GM23338 (cell line): Measurements from ENCODE around the gene PUS7. TPM values are rescaled to one million over a fixed set of nuclear protein-coding genes. Genes with fewer than 3 reads are reported as not detected.

ENCODE experiments used
- ATAC-seq: fragments of 200-7000 bp; cut with Tn5 transposase; 3 replicates; pipeline ENCODE4 v1.9.1; 2020
- DNase-seq: peaks from one replicate; pipeline ENCODE4 v3.0.0-alpha.2; 2015; ENCODE audit warnings: low spot score
- H2AFZ ChIP-seq: fragments of 200-600 bp; sonication (generic); 2 replicates; pipeline ENCODE4 v1.8.0; 2016; ENCODE audit warnings: antibody characterized with exemption, mild to moderate bottlenecking, moderate library complexity
- H3F3A ChIP-seq: fragments of 200-600 bp; sonication (generic); replicated peaks from 2 replicates; pipeline ENCODE4 v1.8.0; 2017; ENCODE audit warnings: antibody characterized with exemption, mixed run types, low read depth
- H3K27ac ChIP-seq: fragments of 200-600 bp; sonication (generic); 2 replicates; pipeline ENCODE4 v1.6.1; 2016; ENCODE audit warnings: low read depth
- H3K27me3 ChIP-seq: fragments of 200-600 bp; sonication (generic); 2 replicates; pipeline ENCODE4 v1.8.0; 2016; ENCODE audit warnings: mild to moderate bottlenecking, mixed run types, moderate library complexity; ENCODE audit not compliant: insufficient read depth
- H3K36me3 ChIP-seq: fragments of 200-600 bp; sonication (generic); 2 replicates; pipeline ENCODE4 v1.8.0; 2016; ENCODE audit warnings: mild to moderate bottlenecking; ENCODE audit not compliant: insufficient read depth
- H3K4me1 ChIP-seq: fragments of 200-600 bp; sonication (generic); 2 replicates; pipeline ENCODE4 v1.8.0; 2016; ENCODE audit warnings: mild to moderate bottlenecking, moderate library complexity; ENCODE audit not compliant: insufficient read depth
- H3K4me2 ChIP-seq: fragments of 200-600 bp; sonication (generic); 2 replicates; pipeline ENCODE4 v1.7.1; 2017; ENCODE audit warnings: mixed run types
- H3K4me3 ChIP-seq: fragments of 200-600 bp; sonication (generic); 2 replicates; pipeline ENCODE4 v1.6.1; 2016; ENCODE audit warnings: mixed run types
- H3K79me2 ChIP-seq: fragments of 200-600 bp; sonication (generic); replicated peaks from 2 replicates; pipeline ENCODE4 v1.8.0; 2017; ENCODE audit warnings: mild to moderate bottlenecking; ENCODE audit not compliant: insufficient read depth
- H3K9me2 ChIP-seq: fragments of 200-600 bp; sonication (generic); 2 replicates; pipeline ENCODE4 v1.8.0; 2017; ENCODE audit not compliant: insufficient read depth
- H4K20me1 ChIP-seq: fragments of 200-600 bp; sonication (generic); replicated peaks from 2 replicates; pipeline ENCODE4 v1.8.0; 2017; ENCODE audit warnings: mild to moderate bottlenecking; ENCODE audit not compliant: insufficient read depth
- H3K27ac Mint-ChIP-seq: 2 replicates; pipeline ENCODE4 v1.8.0; 2020; ENCODE audit warnings: inconsistent platforms, mild to moderate bottlenecking, moderate library complexity, mixed read lengths
- H3K27me3 Mint-ChIP-seq: 3 replicates; pipeline ENCODE4 v1.8.0; 2022; ENCODE audit warnings: low read depth, mild to moderate bottlenecking, moderate library complexity, mixed read lengths, inconsistent platforms; ENCODE audit not compliant: insufficient read depth, poor library complexity
- H3K36me3 Mint-ChIP-seq: 3 replicates; pipeline ENCODE4 v1.8.0; 2021; ENCODE audit warnings: low read depth, mild to moderate bottlenecking, inconsistent platforms, moderate library complexity, mixed read lengths
- H3K4me1 Mint-ChIP-seq: 3 replicates; pipeline ENCODE4 v1.8.0; 2020; ENCODE audit warnings: mild to moderate bottlenecking, inconsistent platforms, mixed read lengths
- H3K4me3 Mint-ChIP-seq: 3 replicates; pipeline ENCODE4 v1.8.0; 2021; ENCODE audit warnings: moderate library complexity, mild to moderate bottlenecking, inconsistent platforms, mixed read lengths
- H3K9me3 Mint-ChIP-seq: 3 replicates; pipeline ENCODE4 v1.8.0; 2020; ENCODE audit warnings: moderate library complexity, mild to moderate bottlenecking, inconsistent platforms, mixed read lengths
- CREB1 ChIP-seq: fragments of 250-450 bp; sonication (Bioruptor Pico); IDR thresholded peaks from 2 replicates; pipeline ENCODE4 v1.5.0; 2020; ENCODE audit warnings: low read depth, mild to moderate bottlenecking, moderate library complexity
- ETS1 ChIP-seq: IDR thresholded peaks from 2 replicates; pipeline ENCODE4 v1.6.1; 2016; ENCODE audit warnings: antibody characterized with exemption
- EZH2 ChIP-seq: fragments of 200-600 bp; sonication (generic); IDR thresholded peaks from one replicate; pipeline ENCODE4 v1.8.0; 2017; ENCODE audit warnings: antibody characterized with exemption, mild to moderate bottlenecking, low read depth; ENCODE audit not compliant: unreplicated experiment
- EZH2phosphoT487 ChIP-seq: fragments of 200-600 bp; sonication (generic); IDR thresholded peaks from one replicate; pipeline ENCODE4 v1.8.1; 2018; ENCODE audit warnings: antibody characterized with exemption; ENCODE audit not compliant: unreplicated experiment
- JUNB ChIP-seq: IDR thresholded peaks from one replicate; pipeline ENCODE4 v1.6.1; 2016; ENCODE audit warnings: antibody characterized with exemption; ENCODE audit not compliant: unreplicated experiment
- NANOG ChIP-seq: IDR thresholded peaks from 2 replicates; pipeline ENCODE4 v1.6.1; 2016; ENCODE audit warnings: antibody characterized with exemption, borderline replicate concordance
- POLR2AphosphoS5 ChIP-seq: IDR thresholded peaks from 2 replicates; pipeline ENCODE4 v1.6.1; 2016; ENCODE audit warnings: antibody characterized with exemption, low read depth
- REST ChIP-seq: IDR thresholded peaks from one replicate; pipeline ENCODE4 v1.6.1; 2018; ENCODE audit warnings: antibody characterized with exemption; ENCODE audit not compliant: unreplicated experiment
- STAT1 ChIP-seq: IDR thresholded peaks from one replicate; pipeline ENCODE4 v1.6.1; 2016; ENCODE audit warnings: antibody characterized with exemption; ENCODE audit not compliant: unreplicated experiment
- ZNF114 ChIP-seq: fragments of 250-450 bp; sonication (Bioruptor Pico); IDR thresholded peaks from 2 replicates; pipeline ENCODE4 v1.5.0; 2020; ENCODE audit warnings: mild to moderate bottlenecking, moderate library complexity
- ZNF462 ChIP-seq: fragments of 250-450 bp; sonication (Bioruptor Pico); IDR thresholded peaks from 2 replicates; pipeline ENCODE4 v1.5.0; 2020; ENCODE audit warnings: mild to moderate bottlenecking, moderate library complexity
- polyA plus RNA-seq: library from polyadenylated mRNA; unstranded; fragments of >200 nt; fragmentation: Nextera tagmentation; extraction: Ambion mirVana; gene quantifications from 2 replicates; pipeline ENCODE4 v1.2.1, GENCODE V29; 2016
- total RNA-seq: library from RNA; depleted of rRNA; stranded (reverse); fragments of >200 nt; shearing (Covaris generic); gene quantifications from 2 replicates; pipeline ENCODE4 v1.2.3, GENCODE V29; 2014

Gene PUS7
- total and polyA plus RNA-seq, 2 experiments from 2014 or later = 34.8 to 62.2 TPM

- TF ChIP-seq ZNF462 (CRISPR knock-in tag) (no peak), ETS1 (no peak), CREB1 (CRISPR knock-in tag) (no peak), JUNB (no peak), EZH2 (no peak), ZNF114 (CRISPR knock-in tag) (no peak), EZH2phosphoT487 (no peak)
Measured at GRCh38 chr7:105473163-105473562, 48.9 kb downstream of the PUS7 start (continued).

GRCh38 chr7:105470846-105471245 is 51.2 kb downstream of the PUS7 start:
- Mint-ChIP-seq H3K9me3 (no peaks in the 10 kb centered on the region), H3K27me3 (no peaks in the 10 kb centered on the region), H3K27ac (no peak overlapping the region), H3K4me3 (no peak overlapping the region), H3K4me1 (no peaks in the 10 kb centered on the region), H3K36me3 (peaks cover 38% of the 10 kb centered on the region)
- 0 out of 2 replicates have a peak, but pooled peaks cover 3% of the 10 kb centered on the region for H4K20me1 ChIP-seq
- no peak overlapping the region for H2AFZ ChIP-seq
- no peaks in the 10 kb centered on the region for H3K4me1 ChIP-seq
- H3K4me3 ChIP-seq = no peak overlapping the region
- H3K27me3 ChIP-seq = no peaks in the 10 kb centered on the region
- H3K36me3 ChIP-seq = peaks cover 6% of the 10 kb centered on the region; the same call in 1 of the 2 replicates
- no peaks in the 10 kb centered on the region for H3K9me2 ChIP-seq
- H3K27ac ChIP-seq = no peak overlapping the region; the same call in 1 of the 2 replicates
- ATAC-seq (no peak), DNase-seq (no peak)
- no peaks in the 10 kb centered on the region for H3K79me2 ChIP-seq
- no peak overlapping the region for H3K4me2 ChIP-seq
- H3F3A ChIP-seq = peaks cover 2% of the 10 kb centered on the region; the same call in 1 of the 2 replicates
- TF ChIP-seq REST = no peak
- TF ChIP-seq POLR2AphosphoS5 = no peak
- no peak for TF ChIP-seq NANOG
- TF ChIP-seq JUNB = no peak
- no peak for TF ChIP-seq EZH2
- no peak for TF ChIP-seq CREB1 (CRISPR knock-in tag)
- TF ChIP-seq STAT1 = no peak
